Loucy (cell line): ENCODE data around the gene SLC22A16.

ENCODE experiments used
- EZH2phosphoT487 ChIP-seq: fragments of 200-600 bp; IDR thresholded peaks from 2 replicates; pipeline ENCODE4 v1.6.1; 2018; ENCODE audit warnings: antibody characterized with exemption, mild to moderate bottlenecking, moderate library complexity, borderline replicate concordance
- TF ChIP-seq, protein P1 (sequence below): fragments of 200-600 bp; sonication (generic); conservative IDR thresholded peaks from 2 replicates; pipeline ENCODE4 v1.5.1; 2014; ENCODE audit warnings: mild to moderate bottlenecking, antibody characterized with exemption, low read length

DNA sequence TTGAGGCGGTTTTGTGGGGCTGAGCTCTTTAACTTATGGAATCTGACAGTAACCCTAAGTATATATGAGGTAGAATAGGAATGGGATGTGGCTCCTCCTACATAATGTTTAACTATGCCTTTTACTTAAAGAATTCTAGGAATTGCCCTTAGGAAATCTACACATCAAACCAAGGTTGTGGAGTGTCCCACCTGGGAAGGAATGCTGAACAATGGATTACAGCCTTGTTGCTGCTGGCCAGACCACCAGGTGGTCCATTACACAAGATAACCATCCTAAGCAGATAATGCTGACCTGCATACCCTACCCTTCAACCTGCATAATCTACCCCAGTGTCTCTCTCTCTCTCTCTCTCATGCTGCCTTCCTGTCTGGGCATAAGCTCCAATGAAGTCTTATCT is 35.0 kb upstream of the SLC22A16 start:
- TF ChIP-seq, protein P1, sequence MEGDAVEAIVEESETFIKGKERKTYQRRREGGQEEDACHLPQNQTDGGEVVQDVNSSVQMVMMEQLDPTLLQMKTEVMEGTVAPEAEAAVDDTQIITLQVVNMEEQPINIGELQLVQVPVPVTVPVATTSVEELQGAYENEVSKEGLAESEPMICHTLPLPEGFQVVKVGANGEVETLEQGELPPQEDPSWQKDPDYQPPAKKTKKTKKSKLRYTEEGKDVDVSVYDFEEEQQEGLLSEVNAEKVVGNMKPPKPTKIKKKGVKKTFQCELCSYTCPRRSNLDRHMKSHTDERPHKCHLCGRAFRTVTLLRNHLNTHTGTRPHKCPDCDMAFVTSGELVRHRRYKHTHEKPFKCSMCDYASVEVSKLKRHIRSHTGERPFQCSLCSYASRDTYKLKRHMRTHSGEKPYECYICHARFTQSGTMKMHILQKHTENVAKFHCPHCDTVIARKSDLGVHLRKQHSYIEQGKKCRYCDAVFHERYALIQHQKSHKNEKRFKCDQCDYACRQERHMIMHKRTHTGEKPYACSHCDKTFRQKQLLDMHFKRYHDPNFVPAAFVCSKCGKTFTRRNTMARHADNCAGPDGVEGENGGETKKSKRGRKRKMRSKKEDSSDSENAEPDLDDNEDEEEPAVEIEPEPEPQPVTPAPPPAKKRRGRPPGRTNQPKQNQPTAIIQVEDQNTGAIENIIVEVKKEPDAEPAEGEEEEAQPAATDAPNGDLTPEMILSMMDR, result no peak
- TF ChIP-seq EZH2phosphoT487, result no peak
